Progenitor cell of endocrine pancreas (in vitro differentiated cells): ENCODE data around the gene EAF2. TPM values are rescaled to one million over a fixed set of nuclear protein-coding genes. Genes with fewer than 3 reads are reported as not detected.

ENCODE experiments used
- DNase-seq: peaks from one replicate; pipeline ENCODE4 v3.0.0; 2021; ENCODE audit warnings: low spot score; ENCODE audit not compliant: unreplicated experiment
- H3K27ac Mint-ChIP-seq: 2 replicates; pipeline ENCODE4 v1.8.0; 2021; ENCODE audit warnings: mild to moderate bottlenecking, moderate library complexity, mixed read lengths
- H3K27me3 Mint-ChIP-seq: 2 replicates; pipeline ENCODE4 v1.8.0; 2021; ENCODE audit warnings: mixed read lengths
- H3K36me3 Mint-ChIP-seq: 2 replicates; pipeline ENCODE4 v1.8.0; 2022; ENCODE audit warnings: mixed read lengths; ENCODE audit not compliant: insufficient read depth
- H3K4me1 Mint-ChIP-seq: 2 replicates; pipeline ENCODE4 v1.8.0; 2021; ENCODE audit warnings: low read depth, mixed read lengths
- H3K4me3 Mint-ChIP-seq: 2 replicates; pipeline ENCODE4 v1.8.0; 2021; ENCODE audit warnings: low read depth, mild to moderate bottlenecking, moderate library complexity, mixed read lengths
- H3K9me3 Mint-ChIP-seq: 2 replicates; pipeline ENCODE4 v1.8.0; 2021; ENCODE audit warnings: low read depth, mixed read lengths
- CTCF ChIP-seq: fragments of 200-600 bp; sonication (generic); IDR thresholded peaks from one replicate; pipeline ENCODE4 v1.5.0; 2021; ENCODE audit warnings: antibody characterized with exemption, mild to moderate bottlenecking; ENCODE audit not compliant: unreplicated experiment
- total RNA-seq: library from RNA; stranded (reverse); gene quantifications from 2 replicates; pipeline ENCODE4 v1.2.1, GENCODE V29; 2021

Gene EAF2
- total RNA-seq, 1 donor from 2014 or later: 7.0 TPM

- H3K9me3 Mint-ChIP-seq: no peaks in the 10 kb centered on the region
- H3K27ac Mint-ChIP-seq: no peak overlapping the region
- H3K4me1 Mint-ChIP-seq: peaks cover 25% of the 10 kb centered on the region
- no peak for DNase-seq
- H3K4me3 Mint-ChIP-seq: peak overlapping the region; percentile 98
- H3K36me3 Mint-ChIP-seq: peaks cover 10% of the 10 kb centered on the region
- peaks cover 24% of the 10 kb centered on the region for H3K27me3 Mint-ChIP-seq
- TF ChIP-seq CTCF: no peak
Measured at GRCh38 chr3:121836064-121836463, 1.1 kb downstream of the EAF2 start.

GRCh38 chr3:121836481-121836880, 1.5 kb downstream of the EAF2 start:
- Mint-ChIP-seq H3K4me3 (peak overlapping the region; percentile 98), H3K36me3 (peaks cover 8% of the 10 kb centered on the region), H3K9me3 (no peaks in the 10 kb centered on the region), H3K4me1 (peaks cover 25% of the 10 kb centered on the region), H3K27me3 (peaks cover 24% of the 10 kb centered on the region), H3K27ac (no peak overlapping the region)
- DNase-seq: no peak
- no peak for TF ChIP-seq CTCF

- H3K4me3 Mint-ChIP-seq: no peak overlapping the region
- H3K36me3 Mint-ChIP-seq: peaks cover 5% of the 10 kb centered on the region
- peaks cover 14% of the 10 kb centered on the region for H3K4me1 Mint-ChIP-seq
- no peak for DNase-seq
- H3K27ac Mint-ChIP-seq: no peak overlapping the region
- H3K27me3 Mint-ChIP-seq: peaks cover 23% of the 10 kb centered on the region
- no peak for TF ChIP-seq CTCF
- no peaks in the 10 kb centered on the region for H3K9me3 Mint-ChIP-seq
Measured at GRCh38 chr3:121839962-121840361, 5.0 kb downstream of the EAF2 start.

- H3K4me1 Mint-ChIP-seq: no peaks in the 10 kb centered on the region
- H3K36me3 Mint-ChIP-seq: peaks cover 3% of the 10 kb centered on the region
- no peak for TF ChIP-seq CTCF
- no peak overlapping the region for H3K27ac Mint-ChIP-seq
- DNase-seq: no peak
- no peak overlapping the region for H3K4me3 Mint-ChIP-seq
- H3K9me3 Mint-ChIP-seq: no peaks in the 10 kb centered on the region
- H3K27me3 Mint-ChIP-seq: no peaks in the 10 kb centered on the region
Measured at GRCh38 chr3:121844892-121845291, 9.9 kb downstream of the EAF2 start.

GRCh38 chr3:121852256-121852655, 17.2 kb downstream of the EAF2 start:
- H3K36me3 Mint-ChIP-seq: peaks cover 4% of the 10 kb centered on the region
- DNase-seq: no peak
- no peak overlapping the region for H3K27ac Mint-ChIP-seq
- H3K27me3 Mint-ChIP-seq: no peaks in the 10 kb centered on the region
- TF ChIP-seq CTCF: no peak
- H3K4me1 Mint-ChIP-seq: peaks cover 4% of the 10 kb centered on the region
- no peak overlapping the region for H3K4me3 Mint-ChIP-seq
- H3K9me3 Mint-ChIP-seq: no peaks in the 10 kb centered on the region
